ENCODE results near the gene INTS3. TPM values are rescaled to one million over a fixed set of nuclear protein-coding genes. Genes with fewer than 3 reads are reported as not detected.
A peak's percentile ranks its signal among the peaks of the same experiment; 100 is the strongest.

Gene INTS3
- total RNA-seq, 2 donors from 2014 or later, result 63.8 to 68.8 TPM

DNA sequence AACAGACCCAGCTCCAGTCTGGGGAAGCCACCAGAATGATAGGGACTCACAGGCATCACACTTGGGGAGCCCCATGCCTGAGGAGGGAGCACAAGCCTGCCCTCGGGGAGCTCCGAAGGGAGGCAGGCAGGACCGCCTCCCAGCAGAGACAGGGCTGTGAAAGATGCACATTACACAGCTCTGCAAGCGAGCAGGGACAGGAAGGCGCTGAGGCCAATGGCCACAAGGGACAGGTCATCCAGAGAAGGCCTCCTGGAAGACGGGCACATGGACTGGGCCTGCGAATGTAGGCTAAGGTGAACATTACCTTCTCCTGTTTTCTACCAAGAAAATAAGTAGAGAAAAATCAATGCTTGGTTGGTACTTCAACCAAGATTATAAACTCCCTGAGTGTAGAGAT, 45.1 kb upstream of the INTS3 start:
- DNase-seq (ENCODE audit: low spot score) (no peak), ATAC-seq (ENCODE audit: insufficient number of reproducible peaks, low FRiP score, low read depth) (no peak)
- TF ChIP-seq, protein P1, sequence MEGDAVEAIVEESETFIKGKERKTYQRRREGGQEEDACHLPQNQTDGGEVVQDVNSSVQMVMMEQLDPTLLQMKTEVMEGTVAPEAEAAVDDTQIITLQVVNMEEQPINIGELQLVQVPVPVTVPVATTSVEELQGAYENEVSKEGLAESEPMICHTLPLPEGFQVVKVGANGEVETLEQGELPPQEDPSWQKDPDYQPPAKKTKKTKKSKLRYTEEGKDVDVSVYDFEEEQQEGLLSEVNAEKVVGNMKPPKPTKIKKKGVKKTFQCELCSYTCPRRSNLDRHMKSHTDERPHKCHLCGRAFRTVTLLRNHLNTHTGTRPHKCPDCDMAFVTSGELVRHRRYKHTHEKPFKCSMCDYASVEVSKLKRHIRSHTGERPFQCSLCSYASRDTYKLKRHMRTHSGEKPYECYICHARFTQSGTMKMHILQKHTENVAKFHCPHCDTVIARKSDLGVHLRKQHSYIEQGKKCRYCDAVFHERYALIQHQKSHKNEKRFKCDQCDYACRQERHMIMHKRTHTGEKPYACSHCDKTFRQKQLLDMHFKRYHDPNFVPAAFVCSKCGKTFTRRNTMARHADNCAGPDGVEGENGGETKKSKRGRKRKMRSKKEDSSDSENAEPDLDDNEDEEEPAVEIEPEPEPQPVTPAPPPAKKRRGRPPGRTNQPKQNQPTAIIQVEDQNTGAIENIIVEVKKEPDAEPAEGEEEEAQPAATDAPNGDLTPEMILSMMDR (IDR thresholded peaks at IDR 0.05), result no peak
- H3K36me3 ChIP-seq, result peaks cover 42% of the 10 kb centered on the region
- peak overlapping the region in 1 of 2 donors; percentile 74 for H3K27ac ChIP-seq
- H3K9me3 ChIP-seq, result no peaks in the 10 kb centered on the region
- H3K4me1 ChIP-seq (ENCODE audit: control insufficient read depth in 1 of 2, low read depth in 2 of 2), result peaks cover 5 to 38% of the 10 kb centered on the region in 2 donors
- H3K4me3 ChIP-seq, result no peak overlapping the region
- no peaks in the 10 kb centered on the region for H3K27me3 ChIP-seq (replicated peaks; ENCODE audit: insufficient read depth)

DNA sequence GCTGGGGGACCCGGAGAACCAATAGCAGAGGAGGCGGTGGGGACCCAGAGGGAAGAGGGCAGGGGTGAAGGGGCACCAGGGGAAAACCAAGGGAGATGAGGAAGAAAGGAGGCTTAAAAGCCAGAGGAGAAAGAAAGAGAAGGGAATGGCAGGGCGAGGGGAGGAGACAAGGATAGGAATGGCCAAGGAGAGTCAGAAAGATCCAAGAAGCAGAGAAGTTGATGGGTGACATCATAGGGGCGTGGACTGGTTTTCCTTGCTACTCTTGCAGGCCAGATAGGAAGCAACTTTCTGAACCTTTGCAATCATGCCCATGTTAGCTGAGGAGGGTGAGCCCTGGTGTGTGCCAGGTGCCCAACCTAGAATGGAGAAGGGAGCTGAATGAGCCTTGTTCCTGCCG, 44.0 kb upstream of the INTS3 start:
- no peak for DNase-seq (ENCODE audit: low spot score)
- H3K36me3 ChIP-seq, result peaks cover 53% of the 10 kb centered on the region
- no peak overlapping the region for H3K4me3 ChIP-seq
- no peak for ATAC-seq (ENCODE audit: insufficient number of reproducible peaks, low FRiP score, low read depth)
- H3K4me1 ChIP-seq (ENCODE audit: control insufficient read depth in 1 of 2, low read depth in 2 of 2), result peaks cover 5 to 38% of the 10 kb centered on the region in 2 donors
- TF ChIP-seq, protein P1 (IDR thresholded peaks at IDR 0.05), result no peak
- peak overlapping the region; percentile 74 to 77 for H3K27ac ChIP-seq
- H3K9me3 ChIP-seq, result no peaks in the 10 kb centered on the region
- no peaks in the 10 kb centered on the region for H3K27me3 ChIP-seq (replicated peaks; ENCODE audit: insufficient read depth)

DNA sequence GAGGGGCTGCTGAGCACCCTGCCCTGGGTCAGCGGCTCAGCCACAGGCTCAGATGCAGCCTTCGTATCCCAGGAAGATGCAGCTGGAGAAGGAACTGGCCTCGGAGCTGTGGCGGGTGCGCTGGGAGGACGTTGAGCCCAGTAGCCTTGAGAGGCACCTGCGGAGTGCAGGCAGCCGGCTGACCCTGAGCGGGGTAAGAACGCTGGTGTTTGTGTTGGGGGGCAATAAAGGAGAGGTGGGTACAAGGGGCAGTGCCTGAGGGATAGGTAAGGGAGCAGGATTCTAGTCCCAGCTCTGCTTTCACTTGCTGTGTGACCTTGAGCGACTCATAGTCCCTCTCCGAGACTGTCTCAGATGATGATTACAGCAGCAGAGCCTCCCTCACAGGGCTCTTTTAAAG, 43.0 kb upstream of the INTS3 start:
- Histone ChIP-seq H3K27me3 (replicated peaks; ENCODE audit: insufficient read depth) (no peaks in the 10 kb centered on the region), H3K4me3 (no peak overlapping the region), H3K9me3 (no peaks in the 10 kb centered on the region), H3K27ac (peak overlapping the region; percentile 1 to 74), H3K4me1 (ENCODE audit: control insufficient read depth in 1 of 2, low read depth in 2 of 2) (peaks cover 5 to 38% of the 10 kb centered on the region in 2 donors), H3K36me3 (peaks cover 63% of the 10 kb centered on the region)
- DNase-seq (ENCODE audit: low spot score) (no peak), ATAC-seq (ENCODE audit: insufficient number of reproducible peaks, low FRiP score, low read depth) (no peak)
- TF ChIP-seq, protein P1 (IDR thresholded peaks at IDR 0.05), result no peak

DNA sequence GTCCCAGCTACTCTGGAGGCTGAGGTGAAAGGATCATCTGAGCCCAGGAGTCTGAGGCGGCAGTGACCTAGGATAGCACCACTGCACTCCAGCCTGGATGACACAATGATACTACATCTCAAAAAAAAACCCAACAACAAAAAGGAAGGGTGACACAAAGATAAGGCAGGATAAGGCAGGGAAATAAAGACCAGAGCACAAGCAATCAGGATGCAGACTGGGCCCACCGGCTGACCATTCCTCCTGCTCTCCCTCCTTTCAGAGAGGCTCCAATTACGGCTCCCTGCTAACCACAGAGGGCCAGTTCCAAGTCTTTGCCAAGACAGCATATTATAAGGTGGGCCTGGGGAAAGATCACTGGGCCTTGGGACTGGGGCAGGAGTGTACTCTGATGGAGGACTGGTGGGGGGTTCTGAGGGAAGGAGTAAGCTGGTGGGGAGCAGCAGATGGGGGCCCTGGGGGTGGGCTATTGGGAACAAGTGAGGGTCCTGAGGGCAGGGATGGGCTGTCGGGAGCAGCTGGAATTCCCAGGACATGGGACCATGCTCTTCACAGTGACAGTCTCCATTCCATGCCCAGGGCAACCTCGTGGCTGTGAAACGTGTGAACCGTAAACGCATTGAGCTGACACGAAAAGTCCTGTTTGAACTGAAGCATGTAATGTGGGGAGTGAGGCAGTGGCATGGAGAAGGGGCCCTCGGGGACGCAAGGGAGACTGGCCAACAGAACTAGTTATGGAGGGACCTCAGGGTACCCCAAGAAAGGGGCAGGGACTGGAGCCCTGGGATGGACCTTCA, 42.1 kb upstream of the INTS3 start:
- H3K27me3 ChIP-seq (replicated peaks; ENCODE audit: insufficient read depth), result no peaks in the 10 kb centered on the region
- DNase-seq (ENCODE audit: low spot score) (no peak), ATAC-seq (ENCODE audit: insufficient number of reproducible peaks, low FRiP score, low read depth) (no peak)
- H3K9me3 ChIP-seq, result no peaks in the 10 kb centered on the region
- H3K4me3 ChIP-seq, result no peak overlapping the region
- peaks cover 5 to 33% of the 10 kb centered on the region in 2 donors for H3K4me1 ChIP-seq (ENCODE audit: control insufficient read depth in 1 of 2, low read depth in 2 of 2)
- peaks cover 68% of the 10 kb centered on the region for H3K36me3 ChIP-seq
- peak overlapping the region; percentile 1 to 74 for H3K27ac ChIP-seq
- TF ChIP-seq, protein P1 (IDR thresholded peaks at IDR 0.05), result no peak

DNA sequence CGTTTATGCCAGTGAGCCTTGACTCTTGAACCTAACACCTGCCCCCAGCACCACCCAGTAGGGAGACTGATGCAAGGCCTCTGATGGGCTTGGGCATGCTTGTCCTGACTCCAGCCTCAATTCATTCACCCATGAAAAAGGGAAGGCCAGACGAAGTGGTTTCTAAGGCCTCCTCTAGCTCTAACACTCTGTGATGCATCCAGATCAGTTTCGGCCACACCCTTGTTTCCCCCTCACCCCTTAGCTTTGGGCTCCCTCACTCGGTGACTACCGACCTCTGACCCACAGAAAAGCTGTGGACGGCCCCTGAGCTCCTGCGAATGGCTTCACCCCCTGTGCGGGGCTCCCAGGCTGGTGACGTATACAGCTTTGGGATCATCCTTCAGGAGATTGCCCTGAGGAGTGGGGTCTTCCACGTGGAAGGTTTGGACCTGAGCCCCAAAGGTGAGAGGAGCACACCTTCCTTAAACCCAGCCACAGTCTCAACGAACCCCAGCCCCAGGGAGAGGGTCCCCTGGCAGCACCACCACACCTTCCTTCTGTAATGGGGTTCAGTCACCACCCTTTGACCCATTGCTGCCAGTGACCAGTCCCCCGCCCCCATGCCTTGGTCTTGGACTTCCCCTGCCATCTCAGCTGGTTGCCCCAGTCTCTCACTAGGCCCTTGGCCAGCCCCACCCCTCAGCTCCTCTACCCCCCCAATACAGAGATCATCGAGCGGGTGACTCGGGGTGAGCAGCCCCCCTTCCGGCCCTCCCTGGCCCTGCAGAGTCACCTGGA, 40.3 kb upstream of the INTS3 start:
- H3K27me3 ChIP-seq (replicated peaks; ENCODE audit: insufficient read depth), result no peaks in the 10 kb centered on the region
- TF ChIP-seq, protein P1 (IDR thresholded peaks at IDR 0.05), result no peak
- peaks cover 5 to 20% of the 10 kb centered on the region in 2 donors for H3K4me1 ChIP-seq (ENCODE audit: control insufficient read depth in 1 of 2, low read depth in 2 of 2)
- no peak for ATAC-seq (ENCODE audit: insufficient number of reproducible peaks, low FRiP score, low read depth)
- DNase-seq (ENCODE audit: low spot score), result no peak
- no peaks in the 10 kb centered on the region for H3K9me3 ChIP-seq
- H3K27ac ChIP-seq, result peak overlapping the region; percentile 5 to 28
- no peak overlapping the region for H3K4me3 ChIP-seq
- peaks cover 70% of the 10 kb centered on the region for H3K36me3 ChIP-seq

All from thoracic aorta (tissue), 2 donors.